Dedifferentiated amniotic fluid mesenchymal stem cell (primary cell): ENCODE data around the gene MMP10.
"Not testable (repeated sequence)": the region's sequence is repeated elsewhere in the genome, so short reads cannot be mapped to it uniquely, and the experiment has no call there.

Experiments
- DNase-seq: peaks from one replicate; pipeline ENCODE4 v3.0.0-alpha.2; 2016; ENCODE audit errors: extremely low spot score

Gene MMP10

GRCh38 chr11:102783720-102784119, 3.3 kb upstream of the MMP10 start:
- DNase-seq, result no peak

- no peak for DNase-seq
These were observed 2.6 kb upstream of the MMP10 start for GRCh38 chr11:102783016-102783415.

DNA sequence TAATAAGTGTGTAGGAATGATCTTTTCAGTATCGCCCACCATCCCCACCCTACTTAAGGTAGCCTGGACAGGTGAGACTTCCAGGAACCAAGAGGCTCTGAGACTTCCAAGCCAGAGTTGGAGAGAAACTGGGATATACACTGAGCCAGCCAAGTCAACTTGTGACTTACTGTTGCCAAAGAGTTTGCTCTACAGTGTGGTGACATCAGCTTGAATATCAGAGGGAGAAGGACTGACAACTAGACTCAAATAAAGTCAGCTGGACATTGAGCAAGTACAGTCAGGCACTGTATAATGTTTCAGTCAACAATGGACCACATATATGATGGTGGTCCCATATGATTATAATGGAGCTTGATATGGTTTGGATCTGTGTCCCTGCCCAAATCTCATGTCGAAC, 1.2 kb upstream of the MMP10 start:
- DNase-seq, result no peak

GRCh38 chr11:102776454-102776853, 4.0 kb downstream of the MMP10 start:
- no peak for DNase-seq

- DNase-seq, result no peak
These were observed 7.0 kb downstream of the MMP10 start for GRCh38 chr11:102773386-102773785.

DNA sequence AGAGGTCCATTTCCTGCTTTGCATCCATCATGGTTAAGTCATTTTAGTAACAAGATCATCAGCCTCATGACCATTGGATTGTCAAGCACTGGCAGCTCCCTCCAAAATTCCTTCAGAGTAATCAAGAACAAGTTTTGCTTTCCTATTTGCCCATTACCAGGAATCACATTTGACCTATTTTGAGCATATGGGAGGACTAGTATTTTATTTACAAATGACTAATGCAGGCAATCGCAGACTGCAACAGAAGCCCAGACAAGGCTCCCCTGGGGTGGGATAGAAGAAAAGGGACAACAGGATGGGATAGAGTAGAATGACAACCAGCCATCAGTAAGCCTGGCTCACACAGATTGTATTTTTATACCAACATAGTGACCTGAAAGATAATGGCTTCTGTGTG, 9.1 kb downstream of the MMP10 start:
- no peak for DNase-seq

GRCh38 chr11:102770191-102770590, 10.2 kb downstream of the MMP10 start:
- no peak for DNase-seq

DNA sequence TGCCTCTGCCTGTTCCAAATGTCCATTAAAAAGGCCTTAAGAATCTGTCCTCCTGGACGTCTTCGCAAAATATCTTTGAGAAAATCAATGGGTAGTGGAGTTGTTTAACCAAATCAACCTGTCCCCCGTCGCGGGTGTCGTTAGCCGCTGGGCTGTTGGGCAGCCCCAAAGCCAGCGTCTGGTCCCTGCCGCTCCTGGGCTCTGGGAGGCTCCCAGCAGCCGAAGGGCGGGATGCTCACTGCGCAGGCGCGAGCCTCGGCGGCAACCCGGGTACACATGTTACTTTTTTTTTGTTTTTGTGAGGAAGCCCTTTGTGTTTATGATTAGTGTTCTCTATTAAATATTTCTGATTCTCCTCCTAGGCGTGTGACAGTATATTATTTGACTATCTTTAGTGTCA, 12.6 kb downstream of the MMP10 start:
- no peak for DNase-seq

DNA sequence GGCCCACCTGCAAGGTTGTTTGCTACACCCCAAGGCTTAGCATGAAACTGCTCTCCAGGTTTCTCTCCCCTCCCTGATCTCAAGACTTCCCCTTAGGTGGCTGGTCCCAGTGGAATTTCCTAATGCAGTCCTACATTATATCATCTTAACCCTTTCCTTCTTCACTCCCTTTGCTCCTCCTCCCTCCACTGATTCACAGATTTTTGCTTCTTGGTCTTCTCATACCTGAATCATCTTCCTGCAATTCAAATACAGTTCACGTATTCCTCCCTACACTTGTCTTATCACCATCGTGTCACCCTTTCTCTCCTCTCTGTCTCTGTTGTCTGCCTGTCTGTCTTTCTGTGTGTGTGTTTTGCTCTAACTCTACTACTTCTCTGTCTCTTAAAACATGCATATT, 17.0 kb downstream of the MMP10 start:
- no peak for DNase-seq

GRCh38 chr11:102762361-102762767, 18.1 kb downstream of the MMP10 start:
- no peak for DNase-seq

DNA sequence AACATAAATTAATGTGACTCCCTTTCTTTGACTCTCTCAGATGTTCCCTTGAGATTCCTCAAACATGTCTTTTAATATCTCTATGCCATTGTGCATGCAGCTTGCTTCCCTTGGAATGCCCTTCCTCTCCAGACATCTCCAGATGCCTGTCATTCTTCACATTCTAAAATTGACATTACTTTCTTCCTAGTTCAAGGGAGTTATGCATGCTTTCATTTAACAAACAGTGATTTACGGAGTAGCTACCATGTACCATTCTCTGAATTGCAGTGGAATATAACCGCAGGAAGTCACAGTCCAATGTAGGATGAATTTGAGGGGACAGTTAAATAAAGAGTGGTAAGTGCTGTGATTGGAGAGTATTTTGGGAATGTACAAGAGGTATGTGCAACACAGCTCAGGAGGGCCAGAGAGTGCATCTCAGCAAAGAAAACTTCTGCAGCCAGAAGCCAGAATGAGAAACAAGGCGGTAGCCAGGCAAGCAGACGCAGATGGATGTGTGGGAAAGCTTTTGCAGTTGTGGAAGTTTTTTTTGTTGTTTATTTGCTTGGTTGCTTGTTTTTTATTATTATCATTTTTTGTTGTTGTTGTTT, 18.7 kb downstream of the MMP10 start:
- peak; percentile 28 for DNase-seq

- DNase-seq, result peak; percentile 89
These were observed 19.9 kb downstream of the MMP10 start for GRCh38 chr11:102760344-102761035.

- DNase-seq, result no peak
These were observed 22.4 kb downstream of the MMP10 start for GRCh38 chr11:102757823-102758549.

DNA sequence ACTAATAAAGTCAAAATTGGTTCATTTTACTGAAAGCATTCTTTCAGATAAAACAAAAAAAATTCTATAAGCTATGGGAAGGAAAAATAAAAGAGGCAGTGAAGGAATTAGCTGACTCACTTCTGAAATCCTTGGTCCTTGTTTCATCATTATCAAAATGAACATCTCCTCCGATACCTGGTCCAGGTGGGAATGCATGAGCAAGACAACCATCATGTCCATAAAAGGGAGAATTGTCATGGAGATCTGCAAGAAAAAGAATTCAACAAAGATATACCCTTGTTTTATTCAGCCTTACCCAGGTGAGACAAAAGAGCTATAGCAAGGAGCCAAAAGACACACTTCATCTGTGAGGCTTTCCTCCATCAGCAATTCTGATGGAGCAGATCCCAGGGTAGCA, 27.2 kb downstream of the MMP10 start:
- DNase-seq, result no peak

GRCh38 chr11:102751673-102752072, 28.8 kb downstream of the MMP10 start:
- DNase-seq, result no peak

GRCh38 chr11:102749101-102749722, 31.2 kb downstream of the MMP10 start:
- no peak for DNase-seq

- DNase-seq, result not testable (repeated sequence)
These were observed 33.5 kb downstream of the MMP10 start for GRCh38 chr11:102746746-102747578.

GRCh38 chr11:102734650-102735049, 45.8 kb downstream of the MMP10 start:
- no peak for DNase-seq

- no peak for DNase-seq
These were observed 47.1 kb downstream of the MMP10 start for GRCh38 chr11:102733232-102733875.

DNA sequence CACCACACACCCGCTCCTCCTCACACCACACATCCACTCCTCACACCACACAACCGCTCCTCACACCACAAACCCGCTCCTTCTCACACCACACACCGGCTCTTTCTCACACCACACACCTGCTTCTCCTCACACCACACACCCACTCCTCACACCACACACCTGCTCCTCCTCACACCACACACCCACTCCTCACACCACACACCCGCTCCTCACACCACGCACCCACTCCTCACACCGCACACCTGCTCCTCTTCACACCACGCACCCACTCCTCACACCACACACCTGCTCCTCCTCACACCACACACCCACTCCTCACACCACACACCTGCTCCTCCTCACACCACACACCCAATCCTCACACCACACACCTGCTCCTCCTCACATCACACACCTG, 49.5 kb downstream of the MMP10 start:
- not testable (repeated sequence) for DNase-seq
